GM21576 (cell line): ENCODE measurements around the gene PSMB11.
"Not testable (repeated sequence)": the region's sequence is repeated elsewhere in the genome, so short reads cannot be mapped to it uniquely, and the experiment has no call there.

Experiments
- ATAC-seq: cut with Tn5 transposase; IDR thresholded peaks from one replicate; pipeline ENCODE4 v1.9.1; 2021; ENCODE audit warnings: mild to moderate bottlenecking, moderate library complexity; ENCODE audit not compliant: unreplicated experiment

PSMB11 gene, protein sequence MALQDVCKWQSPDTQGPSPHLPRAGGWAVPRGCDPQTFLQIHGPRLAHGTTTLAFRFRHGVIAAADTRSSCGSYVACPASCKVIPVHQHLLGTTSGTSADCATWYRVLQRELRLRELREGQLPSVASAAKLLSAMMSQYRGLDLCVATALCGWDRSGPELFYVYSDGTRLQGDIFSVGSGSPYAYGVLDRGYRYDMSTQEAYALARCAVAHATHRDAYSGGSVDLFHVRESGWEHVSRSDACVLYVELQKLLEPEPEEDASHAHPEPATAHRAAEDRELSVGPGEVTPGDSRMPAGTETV

DNA sequence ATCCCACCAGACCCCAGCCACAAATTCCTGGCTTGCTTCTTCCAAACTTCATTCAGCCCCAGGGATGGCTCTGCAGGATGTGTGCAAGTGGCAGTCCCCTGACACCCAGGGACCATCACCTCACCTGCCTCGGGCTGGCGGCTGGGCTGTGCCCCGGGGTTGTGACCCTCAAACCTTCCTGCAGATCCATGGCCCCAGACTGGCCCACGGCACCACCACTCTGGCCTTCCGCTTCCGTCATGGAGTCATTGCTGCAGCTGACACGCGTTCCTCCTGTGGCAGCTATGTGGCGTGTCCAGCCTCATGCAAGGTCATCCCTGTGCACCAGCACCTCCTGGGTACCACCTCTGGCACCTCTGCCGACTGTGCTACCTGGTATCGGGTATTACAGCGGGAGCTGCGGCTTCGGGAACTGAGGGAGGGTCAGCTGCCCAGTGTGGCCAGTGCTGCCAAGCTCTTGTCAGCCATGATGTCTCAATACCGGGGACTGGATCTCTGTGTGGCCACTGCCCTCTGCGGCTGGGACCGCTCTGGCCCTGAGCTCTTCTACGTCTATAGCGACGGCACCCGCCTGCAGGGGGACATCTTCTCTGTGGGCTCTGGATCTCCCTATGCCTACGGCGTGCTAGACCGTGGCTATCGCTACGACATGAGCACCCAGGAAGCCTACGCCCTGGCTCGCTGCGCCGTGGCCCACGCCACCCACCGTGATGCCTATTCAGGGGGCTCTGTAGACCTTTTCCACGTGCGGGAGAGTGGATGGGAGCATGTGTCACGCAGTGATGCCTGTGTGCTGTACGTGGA, at the start of gene PSMB11:
TSS of gene PSMB11 (plus strand) at position 51 of the 804 bp plus-strand sequence. CDS start at position 65, 14 bp downstream.
- no peak for ATAC-seq

DNA sequence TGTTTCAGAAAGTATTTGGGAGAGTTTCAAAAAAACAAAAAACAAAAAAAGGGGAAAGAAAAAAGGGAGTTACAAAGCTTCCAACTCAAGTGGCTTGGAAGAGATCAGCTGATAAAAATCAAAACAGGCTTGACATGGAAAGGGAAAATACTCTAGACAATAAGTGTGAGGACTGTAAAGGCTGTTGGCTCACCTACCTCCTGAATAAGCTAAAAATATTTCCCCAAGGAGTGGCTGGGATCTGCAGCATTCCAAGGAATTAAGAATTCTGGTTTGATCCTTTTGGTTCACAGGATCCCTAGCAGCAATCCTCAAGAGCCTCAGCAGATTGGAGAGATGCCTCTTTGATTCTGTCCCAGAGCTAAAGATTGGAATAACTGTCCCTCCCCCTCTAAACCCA, 48.5 kb upstream of the PSMB11 start:
- ATAC-seq: no peak

DNA sequence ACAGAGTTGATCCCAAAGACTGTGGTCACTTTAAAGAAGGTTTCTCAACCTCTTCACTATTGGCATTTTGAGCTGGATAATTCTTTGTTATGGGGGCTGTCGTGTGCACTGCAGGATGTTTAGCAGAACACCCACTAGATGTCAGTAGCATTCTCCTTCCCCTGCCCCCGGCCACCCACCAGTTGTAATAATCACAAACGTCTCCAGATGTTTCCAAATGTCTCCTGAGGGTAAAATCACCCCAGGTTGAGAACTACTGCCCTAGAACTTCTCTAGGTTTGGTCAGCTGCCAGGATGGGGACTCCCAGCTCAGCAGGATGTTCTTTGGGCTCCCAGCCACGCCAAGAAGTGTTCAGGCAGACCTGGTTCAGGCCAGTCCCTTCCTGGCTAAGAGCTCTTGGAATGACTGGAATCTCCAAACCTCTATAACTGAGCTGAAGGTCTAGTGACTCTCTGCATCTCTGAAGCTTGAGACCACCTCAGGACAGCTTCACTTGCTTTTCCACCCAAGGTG, 47.2 kb upstream of the PSMB11 start:
- ATAC-seq: no peak

DNA sequence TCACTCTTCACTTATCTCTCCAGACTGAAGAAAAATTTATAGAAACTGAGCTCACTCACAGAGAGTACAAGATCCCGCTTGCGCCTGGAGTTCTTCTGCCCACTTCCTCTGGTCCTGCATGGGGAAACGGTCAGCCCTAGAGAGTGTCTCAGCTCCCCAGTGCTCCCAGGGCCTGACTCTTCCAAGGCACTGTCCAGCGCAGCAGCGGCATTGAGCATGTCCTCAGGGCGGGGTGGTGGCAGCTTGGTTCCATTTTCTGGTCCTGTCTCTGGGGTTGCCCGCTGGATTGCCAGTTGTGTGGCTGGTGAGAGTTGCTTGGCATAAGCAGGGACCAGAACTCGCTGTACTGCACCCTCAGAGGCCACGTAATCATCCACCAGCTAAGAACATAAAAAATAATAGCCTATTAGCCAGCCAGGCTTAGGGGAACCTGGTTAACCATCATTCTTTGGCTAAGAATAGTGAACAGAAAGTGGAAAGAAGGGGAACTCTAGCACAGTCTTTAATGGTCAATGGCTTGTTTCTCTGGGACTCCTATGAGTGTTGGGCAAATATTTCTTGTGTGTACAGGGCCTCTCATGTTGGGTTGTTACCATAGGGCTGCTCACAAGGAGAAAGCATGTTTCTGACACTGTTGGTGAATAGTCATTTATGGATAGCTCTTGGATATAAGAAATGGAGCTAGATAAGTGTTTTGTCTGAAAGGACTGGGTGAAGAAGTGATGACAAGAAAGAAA, 46.0 kb upstream of the PSMB11 start:
- ATAC-seq: no peak

DNA sequence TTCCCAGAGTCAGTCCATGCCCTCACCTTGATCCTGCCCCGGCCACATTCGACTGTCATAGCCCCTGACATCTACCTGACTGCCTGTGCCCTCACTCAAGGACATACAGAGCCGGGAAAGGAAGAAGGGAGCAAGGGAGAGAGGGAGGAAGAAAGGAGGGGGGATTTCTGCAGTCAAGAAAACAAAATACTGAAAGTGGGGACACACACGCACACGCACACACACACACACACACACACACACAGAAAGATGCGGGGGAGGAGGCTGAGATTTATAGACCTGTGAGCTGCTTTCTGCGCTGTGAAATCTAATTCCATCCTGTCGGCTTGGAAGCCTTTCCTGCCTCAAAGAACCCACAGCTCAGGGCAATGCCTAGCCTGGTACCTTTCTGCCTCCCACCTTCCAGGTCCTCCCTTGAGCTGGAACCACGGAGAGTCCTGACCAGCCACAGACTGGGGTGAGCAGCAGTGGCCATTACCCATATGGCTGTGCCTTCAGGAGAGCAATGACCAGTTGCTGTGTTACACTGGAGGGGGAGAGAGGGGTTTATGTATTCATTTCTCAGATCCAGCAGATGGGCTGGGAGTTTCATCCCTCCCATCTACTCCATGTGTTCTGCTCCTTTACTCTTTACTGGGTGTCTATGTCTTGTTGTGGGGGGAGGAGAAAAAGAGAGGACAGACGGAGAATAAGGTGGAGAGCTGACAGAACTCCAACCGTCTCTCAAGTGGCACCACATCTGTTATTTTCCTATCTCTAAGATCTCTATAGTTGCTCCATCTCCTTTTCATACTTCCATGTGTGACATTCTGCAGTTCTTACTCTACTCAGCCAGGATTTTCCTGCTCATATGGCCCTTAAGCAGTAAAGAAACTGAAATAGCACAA, 45.0 kb upstream of the PSMB11 start:
- ATAC-seq: no peak

DNA sequence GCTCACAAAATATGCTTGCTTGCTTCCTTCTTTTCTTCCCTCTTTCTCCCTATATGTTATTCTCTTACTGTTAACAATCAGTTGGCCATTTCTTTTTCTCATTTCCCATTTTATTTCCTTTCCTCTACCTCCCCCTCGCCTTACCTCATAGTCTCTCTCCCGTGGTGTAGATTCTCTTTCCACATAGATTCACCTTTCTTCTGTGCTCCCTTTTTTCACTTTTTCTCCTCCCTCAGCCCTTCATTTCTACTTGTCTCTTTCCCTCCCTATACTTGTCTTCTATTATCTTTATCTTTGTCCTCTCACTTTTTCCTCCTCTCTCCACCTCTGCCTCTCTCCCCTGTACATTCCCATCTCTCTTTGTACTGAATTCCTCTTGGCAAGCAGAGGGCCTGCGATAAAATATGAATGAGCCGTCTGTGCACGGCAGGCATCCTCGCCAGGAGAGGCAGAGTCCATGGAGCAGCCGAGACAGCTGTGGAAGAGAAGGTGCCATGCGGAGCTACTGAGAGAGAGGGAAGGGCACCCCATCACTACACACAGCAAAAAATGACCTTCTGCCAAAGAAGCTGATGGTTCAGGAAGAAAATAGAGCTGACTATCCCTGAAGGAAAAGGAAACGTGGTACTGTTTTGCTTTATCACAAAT, 44.2 kb upstream of the PSMB11 start:
- ATAC-seq: no peak

DNA sequence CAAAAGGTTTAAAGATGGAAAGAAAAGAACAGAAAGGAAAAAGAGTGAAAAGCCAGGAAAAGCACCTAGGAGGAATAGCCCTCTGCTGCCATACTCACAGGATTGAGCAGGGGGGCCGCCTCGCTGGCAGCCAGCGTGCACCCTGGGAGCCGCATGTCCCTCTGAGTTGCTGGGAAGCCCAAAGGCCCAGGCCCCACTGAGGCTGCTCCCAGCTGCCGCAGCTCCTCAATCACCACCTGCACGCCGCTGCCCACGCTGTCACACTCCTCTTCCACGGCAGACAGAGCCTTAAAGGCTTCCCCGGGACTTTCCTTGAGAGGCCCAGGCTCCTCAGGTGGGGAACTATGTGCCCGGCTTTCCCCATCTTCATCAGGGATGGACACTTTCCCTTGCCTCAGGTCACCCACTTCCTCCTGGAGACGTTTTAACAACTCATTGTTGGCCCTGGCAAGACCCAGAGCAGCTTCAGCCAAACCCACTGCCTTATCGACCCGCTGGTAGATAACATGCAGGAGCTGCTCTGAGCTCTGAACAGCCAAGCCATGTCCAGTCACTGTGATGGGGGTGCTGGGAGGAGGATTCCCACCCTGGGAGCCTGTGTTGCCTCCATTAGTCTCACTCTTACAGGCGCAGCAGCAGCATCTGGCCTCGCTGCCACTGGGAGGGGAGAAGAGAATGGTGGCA, 43.5 kb upstream of the PSMB11 start:
- ATAC-seq: no peak

DNA sequence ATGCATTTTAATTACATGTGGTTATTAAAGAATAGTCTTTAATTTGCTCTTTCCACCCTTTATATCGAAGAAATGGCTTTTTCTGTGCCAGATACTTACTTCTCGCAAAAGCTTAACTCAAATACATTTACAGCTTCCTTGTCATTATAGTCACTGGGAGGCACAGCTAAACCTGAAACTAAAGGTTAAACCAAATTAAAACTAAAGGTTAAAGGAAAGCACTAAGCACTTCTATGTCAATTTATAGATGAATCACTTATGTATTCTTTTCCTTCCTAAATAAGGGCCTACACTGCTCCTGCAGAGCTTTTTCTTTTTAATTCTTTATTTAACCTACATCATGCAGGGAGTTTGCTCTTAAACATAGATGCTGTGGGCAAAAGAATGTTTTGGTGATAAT, 41.2 kb upstream of the PSMB11 start:
- no peak for ATAC-seq

DNA sequence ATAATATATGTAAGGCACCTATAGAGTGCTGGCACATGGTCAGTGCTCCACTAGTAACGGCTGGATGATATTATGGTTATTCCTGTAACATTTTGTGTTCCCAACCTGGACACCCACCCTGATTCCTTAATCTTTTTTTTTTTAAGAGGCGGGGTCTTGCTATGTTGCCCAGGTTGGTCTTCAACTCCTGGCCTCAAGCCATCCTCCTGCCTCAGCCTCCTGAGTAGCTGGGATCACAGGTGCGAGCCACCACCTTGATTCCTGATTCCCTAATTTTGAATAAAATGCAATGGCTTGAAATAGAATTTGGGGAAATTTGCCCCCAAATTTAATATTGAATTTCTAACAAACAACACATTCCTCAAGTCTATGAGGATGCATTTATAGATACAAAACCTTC, 39.4 kb upstream of the PSMB11 start:
- ATAC-seq: no peak

DNA sequence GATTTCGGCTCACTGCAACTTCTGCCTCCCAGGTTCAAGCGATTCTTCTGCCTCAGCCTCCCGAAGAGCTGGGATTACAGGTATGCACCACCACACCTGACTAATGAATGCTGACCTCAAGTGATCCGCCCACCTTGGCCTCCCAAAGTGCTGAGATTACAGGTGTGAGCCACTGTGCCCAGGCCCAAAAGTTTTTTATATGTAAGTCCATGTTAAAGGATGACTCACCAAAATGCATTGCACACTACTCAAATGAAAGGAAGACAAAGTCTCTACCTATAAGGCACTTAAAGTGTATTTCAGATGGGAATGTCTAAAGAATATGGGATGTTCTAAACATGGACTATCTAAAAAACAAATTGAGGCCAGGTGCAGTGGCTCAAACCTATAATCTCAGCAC, 37.7 kb upstream of the PSMB11 start:
- ATAC-seq: not testable (repeated sequence)

DNA sequence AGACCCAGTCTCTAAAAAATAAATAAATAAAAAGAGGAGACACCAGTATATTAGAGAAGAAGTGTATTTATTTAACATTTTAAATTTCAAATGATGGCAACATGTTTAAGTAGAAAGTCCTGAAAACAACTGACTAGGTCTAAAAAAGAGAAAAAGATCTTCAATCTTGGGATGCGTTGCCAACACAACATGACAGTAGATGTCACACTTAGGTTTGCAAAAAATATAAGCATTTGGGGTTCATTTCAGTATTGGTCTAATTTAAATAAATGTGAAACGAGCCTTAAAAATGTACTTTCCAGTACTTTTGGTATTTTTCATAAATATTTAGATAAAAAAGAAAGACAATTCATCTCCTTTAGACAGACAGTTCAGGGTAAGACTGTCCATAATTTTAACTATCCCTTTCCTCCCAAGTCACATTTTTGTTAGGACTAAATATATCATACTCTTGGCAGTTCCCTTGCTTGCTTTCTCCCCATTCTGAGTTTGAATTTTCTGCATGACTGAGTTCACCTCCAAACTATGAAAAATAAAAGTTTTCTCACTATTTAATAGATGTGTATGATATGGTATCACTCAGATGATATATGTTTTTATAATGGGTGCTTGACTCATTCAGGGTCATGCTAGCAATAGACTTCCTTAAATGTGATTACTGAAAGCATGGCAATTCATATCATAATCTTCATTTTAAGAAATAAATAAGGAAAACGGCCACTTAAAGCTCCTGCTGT, 36.4 kb upstream of the PSMB11 start:
- ATAC-seq: no peak

DNA sequence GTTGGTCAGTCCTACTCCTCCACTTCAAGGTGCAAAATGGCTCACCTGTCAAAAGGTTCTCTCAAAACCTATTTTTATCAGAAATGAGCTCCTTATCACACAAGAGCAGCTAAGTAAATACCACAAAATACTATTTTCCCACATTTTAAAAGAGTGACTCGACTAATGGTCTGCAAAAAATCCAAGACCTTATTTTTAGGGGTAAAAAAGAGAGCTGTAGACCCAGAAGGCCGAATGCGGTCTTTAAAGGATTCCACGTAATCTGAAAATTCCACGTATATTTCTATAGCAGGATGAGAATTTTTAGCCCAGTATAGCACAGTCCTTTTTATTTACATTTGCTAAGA, 35.9 kb upstream of the PSMB11 start:
- ATAC-seq: no peak

DNA sequence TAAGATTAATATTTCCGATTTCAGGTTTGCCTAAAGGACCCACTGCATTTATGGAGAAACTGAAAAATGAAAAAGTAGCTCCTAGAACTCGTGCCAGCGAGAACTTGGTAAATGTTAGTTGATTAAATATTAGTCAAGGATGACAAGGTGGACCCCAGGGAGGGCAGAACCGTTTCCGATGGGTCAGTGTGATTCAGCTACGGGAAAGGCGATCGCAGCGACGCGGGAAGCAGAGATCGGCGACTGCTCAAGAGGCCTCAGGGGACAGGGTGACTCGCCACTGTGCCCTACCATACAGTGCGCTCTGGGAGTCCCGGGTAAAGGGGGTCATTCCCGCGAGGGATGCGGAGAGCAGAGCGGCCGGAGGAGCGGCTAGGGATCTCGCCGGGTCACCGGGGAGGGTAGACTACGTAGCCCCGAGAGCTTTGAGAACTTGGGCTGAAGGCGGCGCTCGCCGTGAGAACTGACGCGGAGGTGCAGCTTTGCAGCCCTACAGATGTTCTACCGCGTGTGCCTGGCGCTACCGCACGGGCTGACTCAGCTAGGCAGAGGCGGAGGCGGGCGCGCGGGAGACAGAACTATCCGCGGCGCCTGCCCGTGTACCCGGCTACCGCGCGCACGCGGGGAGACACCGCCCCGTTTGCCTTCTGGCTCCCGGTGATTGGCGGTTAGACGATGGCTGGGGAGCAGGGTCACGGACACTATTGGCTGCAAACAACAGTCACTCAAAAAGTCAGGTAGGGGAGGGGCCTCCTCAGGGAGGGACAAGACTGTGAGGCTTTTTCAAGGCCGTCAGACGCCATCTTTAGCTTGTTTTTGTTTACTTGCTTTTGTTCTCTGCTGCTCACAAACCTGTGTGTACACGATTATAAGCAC, 35.2 kb upstream of the PSMB11 start:
- peak; percentile 92 for ATAC-seq

DNA sequence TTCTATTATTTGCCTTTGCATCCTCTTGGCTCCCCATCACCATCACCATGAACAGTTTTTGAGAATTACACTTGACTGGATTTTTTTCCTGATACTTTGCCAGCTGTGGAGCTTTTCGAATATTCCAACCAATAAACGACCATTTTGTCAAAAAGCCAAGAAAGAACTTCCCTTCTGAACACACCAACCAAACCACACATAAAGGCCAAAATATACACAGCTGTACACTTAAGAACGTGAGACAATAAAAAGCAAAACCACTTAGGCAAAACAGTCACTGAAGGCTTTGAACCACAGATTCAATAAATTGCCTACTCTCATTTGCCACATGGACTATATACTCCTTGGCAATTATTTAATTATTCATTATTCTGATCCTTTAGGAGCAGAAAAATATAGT, 33.2 kb upstream of the PSMB11 start:
- ATAC-seq: no peak

DNA sequence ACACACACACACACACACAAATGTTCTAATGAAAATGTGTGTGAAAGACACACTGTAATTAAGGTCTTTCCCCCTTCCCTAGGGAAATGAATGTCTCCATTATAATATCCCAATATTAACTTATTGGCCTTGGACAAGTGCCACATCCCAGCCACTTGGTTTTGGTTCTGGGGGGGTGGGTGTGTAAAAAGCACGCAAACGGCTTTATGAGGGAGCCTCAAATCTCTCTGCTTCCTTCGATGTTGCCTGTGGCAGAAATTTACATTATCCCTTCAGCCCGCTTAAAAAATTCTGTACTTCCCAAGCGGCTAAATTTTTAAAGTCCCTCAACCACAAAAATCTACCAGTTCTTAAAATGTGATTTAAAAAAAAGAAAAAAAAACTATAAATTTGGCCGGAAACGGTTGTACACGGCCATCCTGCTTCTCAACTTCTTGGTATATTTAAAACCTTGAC, 32.5 kb upstream of the PSMB11 start:
- ATAC-seq: no peak

DNA sequence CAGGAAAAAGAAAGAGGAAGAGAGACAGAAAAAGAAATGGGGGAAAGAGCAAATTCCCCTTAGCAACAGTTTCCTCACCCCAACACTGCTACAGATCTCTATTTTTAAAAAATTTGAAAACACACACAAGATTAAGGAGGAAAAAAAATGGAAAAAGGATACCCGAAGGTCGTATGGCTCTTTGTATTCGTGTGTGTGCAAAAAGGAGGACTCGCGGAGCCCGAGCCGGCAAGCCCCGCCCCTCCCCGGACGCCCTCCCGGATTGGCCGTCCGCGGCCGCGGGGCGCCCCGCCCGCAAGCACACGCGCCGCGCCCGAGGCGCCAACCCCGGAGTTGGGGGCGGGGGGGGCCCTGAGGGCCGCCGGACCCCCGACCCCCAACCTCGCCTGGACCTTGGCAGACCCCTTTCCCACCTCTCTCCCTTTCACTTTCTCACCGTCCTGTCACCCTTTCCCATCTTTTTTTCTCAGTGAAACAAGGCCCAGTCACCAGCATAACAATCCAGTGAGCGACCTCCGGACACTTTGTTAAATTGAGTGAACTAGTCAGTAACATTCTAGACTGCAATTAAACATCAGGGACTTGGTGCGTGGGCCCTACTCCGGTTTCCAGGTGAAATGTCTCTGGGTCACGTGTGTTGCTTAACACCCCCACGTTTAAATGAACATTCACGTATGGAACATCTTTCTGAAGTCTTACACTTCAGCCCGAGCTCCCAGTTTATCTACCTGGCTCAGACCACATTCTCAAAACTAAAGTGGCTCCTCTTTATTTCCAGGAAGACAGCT, 31.9 kb upstream of the PSMB11 start, which contains the start of gene C14orf93:
TSS of gene C14orf93 (minus strand) at position 205 of the 788 bp plus-strand sequence. CDS start 11,120 bp downstream, outside the sequence.
- no peak for ATAC-seq
